8988T (cell line): ENCODE data around the gene PKP1.

ENCODE experiments used
- DNase-seq: peaks from one replicate; pipeline ENCODE4 v3.0.0; 2011

PKP1 gene

GRCh38 chr1:201283836-201284553 is 689 bp downstream of the PKP1 start:
- no peak for DNase-seq

DNA sequence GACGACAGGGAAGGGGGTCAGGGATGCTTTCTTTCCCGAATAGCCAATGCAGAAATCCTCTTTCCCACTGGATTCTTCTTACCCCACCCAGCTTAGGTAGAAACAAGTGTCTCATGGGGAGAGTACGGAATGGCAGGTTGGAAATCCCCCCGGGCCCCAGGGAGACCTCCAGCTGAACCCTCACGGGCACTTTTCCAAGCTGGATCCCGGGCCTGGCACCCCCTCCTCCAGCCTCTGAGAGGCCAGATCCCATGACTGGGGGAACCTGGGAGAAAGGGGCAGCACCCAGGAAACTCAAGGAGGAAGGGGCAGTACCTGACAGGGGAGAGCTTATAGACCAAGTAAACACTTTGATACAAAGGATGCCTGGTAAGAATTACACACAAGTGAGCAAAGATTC is 1.3 kb downstream of the PKP1 start:
- DNase-seq = no peak

- no peak for DNase-seq
Measured at GRCh38 chr1:201285846-201286245, 2.5 kb downstream of the PKP1 start.

- no peak for DNase-seq
Measured at GRCh38 chr1:201286445-201286844, 3.1 kb downstream of the PKP1 start.

DNA sequence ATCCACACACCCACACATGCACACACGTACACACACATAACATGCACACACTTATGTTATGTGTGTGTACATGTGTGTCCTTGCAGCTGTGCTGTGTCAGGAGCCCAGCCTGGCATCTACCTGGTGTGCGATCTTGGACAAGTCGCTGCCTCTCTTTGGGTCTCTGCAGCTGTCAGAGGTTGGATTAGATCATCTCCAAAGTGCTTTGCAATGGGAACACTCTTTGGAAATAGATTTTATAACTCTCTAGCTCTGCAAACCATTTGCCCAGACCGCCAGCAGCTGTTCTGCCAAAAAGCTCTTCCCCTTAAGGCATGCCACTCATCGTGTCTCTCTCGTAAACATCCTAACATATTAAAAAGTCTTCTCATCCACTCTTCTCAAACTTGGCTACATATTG is 4.7 kb downstream of the PKP1 start:
- DNase-seq = no peak

DNA sequence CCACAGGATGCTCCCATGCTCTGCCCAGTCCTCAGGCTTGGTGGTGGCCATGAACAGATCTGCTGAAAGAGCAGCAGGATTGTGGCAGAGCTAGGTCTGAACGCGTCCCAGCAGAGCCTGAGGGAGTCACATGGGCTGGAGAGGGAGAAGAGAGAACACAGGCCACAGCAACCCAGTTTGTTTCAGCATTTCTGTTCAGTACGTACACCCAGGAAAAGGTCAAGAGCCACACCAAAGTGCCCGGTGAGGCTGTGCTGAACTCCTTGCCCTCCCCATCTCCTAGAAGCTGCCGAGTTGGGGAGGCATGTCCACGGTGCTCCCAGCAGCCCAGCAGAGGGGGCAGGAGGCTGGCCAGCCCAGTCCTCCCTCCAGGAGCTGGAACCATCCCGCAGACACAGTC is 5.5 kb downstream of the PKP1 start:
- no peak for DNase-seq

GRCh38 chr1:201290551-201290950 is 7.2 kb downstream of the PKP1 start:
- no peak for DNase-seq

DNA sequence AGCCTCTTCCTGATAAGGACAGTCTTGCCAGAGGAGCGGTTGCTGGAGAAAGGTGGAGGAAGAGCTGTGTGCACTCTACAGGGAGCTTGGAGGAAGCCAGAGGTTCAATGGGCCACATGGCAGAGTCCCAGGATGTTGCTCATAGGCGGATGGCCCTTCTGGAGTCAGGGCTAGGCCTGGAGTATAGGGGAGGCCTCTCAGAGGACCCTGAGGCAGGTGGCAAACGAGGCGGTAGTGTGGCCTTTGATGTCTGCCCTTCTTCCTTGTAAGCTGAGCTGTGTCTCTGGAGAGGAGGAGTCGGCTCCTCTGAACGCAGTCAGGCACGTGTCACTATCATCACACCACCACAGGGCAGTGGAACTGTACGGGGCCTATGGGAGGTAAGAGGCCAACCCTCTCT is 8.6 kb downstream of the PKP1 start:
- DNase-seq = no peak

DNA sequence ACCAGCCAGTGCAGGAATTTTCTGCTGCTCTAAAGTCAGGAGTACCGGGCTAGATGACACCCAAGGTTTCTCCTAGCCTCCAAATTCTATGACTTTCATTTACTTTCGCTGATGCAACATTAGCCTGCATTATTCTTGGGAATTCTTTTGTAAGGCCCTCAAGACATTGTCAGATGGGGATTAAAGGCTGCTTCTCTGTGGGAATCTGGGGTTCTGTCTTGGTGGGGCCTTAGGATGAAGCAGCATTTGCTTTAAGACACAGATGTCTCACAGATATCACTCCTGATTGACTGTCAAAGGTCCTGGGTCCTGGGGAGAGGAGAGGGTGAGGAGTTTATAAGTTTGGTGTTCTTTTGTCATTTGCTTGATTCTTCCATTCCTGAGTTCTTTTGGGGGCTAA is 11.6 kb downstream of the PKP1 start:
- DNase-seq = no peak

DNA sequence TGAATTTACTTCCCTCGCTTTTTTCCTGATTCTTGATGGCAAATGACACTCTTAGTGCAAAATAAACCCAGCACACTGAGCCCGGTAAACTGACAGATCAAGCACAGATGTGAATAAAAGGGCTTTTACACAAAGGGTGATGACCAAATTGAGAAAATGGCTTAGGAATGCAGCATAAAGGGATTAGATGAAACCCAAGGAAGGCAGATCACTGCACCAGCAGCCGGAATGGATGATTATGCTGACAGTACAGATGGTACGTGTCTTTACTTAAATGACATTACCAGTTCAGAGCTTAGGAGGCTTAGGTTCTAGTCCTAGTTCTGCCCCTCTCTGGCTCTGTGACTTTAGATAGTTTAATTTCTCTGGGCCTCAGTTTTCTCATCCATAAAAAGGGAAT is 12.0 kb downstream of the PKP1 start:
- no peak for DNase-seq

GRCh38 chr1:201295861-201296260 is 12.6 kb downstream of the PKP1 start:
- no peak for DNase-seq

DNA sequence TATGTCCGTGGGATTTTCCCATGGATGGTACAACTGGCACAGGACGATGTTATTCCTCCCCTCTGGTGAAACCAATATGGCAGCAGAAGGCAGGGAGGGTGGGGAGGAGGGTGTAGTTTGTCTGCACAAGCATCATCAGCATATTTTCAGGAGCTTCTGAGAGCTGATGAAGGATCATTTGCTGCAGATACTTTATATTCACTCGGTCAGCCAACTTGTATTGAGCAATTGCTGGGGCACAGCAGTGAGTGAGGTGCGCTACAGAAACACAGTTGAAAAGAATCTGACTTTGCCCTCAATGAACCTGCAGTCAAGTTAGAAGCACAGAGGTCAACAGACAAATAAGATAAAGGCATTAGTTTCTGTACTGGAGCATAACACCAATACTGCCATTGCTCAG is 13.0 kb downstream of the PKP1 start:
- DNase-seq = no peak

DNA sequence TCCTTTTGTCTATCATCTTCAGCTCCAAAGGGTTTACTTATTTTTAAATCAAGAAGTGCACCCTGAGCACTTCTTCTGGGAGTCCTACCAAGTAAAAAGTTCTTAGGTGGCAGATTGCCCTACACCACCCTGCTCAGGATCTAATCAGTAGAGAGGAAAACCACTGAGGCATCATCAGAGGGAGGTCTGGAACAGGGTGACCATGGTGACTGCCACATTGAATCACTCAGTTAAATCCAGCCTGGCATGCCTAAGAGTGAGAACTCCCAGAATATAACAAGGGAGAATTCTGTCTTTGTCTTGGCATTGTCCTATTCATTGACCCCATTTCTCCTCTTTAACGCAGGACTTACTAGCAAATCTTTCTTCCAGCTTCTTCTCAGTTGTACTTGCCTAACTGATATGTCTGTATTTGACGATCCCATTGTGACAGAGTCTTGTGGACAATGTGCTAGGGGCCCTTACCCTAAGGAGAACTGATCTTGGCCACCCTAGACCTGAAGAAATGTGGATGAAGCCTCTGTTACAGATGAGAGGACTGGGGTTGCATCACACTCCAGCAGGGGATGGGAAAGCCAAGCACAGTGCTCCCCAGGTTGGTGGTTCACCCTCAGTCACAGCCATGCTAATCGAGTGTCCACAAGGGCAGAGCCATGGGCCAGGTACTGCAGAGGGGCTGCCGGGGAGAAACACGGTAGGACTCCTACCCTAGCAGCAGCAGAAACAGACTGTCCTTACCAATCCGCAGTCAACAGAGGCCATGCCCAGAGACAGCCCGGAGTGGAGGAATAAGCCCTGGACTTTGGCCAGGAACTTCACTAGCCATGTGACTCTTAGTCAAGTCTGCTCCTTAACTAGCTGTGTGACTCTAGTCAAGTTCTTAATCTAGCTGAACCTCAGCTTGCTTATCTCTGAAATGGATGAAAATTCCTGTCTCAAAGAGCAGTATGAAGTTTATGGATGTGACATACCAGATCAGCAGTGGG is 15.4 kb downstream of the PKP1 start:
- no peak for DNase-seq

GRCh38 chr1:201299968-201300367 is 16.7 kb downstream of the PKP1 start:
- DNase-seq = no peak

DNA sequence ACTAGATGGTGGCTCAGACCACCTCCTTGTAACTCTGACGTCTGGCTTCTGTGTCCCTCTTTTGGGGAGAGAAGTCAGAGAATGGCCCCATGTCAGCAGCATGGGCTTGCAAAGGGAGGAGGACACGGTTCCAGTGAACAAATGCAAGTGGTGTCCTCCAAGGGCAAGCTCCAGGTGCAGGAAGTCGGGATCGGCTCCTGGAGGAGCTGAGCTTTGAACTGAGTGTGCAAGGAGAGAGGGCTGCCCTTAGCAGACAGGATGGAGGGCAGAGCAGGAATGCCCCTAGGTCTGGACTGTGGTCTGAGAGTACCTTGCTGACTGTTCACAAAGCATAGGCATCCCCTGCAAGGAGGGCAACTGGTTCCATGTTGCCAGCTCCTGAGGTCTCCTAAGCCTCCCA is 17.3 kb downstream of the PKP1 start:
- DNase-seq = no peak

DNA sequence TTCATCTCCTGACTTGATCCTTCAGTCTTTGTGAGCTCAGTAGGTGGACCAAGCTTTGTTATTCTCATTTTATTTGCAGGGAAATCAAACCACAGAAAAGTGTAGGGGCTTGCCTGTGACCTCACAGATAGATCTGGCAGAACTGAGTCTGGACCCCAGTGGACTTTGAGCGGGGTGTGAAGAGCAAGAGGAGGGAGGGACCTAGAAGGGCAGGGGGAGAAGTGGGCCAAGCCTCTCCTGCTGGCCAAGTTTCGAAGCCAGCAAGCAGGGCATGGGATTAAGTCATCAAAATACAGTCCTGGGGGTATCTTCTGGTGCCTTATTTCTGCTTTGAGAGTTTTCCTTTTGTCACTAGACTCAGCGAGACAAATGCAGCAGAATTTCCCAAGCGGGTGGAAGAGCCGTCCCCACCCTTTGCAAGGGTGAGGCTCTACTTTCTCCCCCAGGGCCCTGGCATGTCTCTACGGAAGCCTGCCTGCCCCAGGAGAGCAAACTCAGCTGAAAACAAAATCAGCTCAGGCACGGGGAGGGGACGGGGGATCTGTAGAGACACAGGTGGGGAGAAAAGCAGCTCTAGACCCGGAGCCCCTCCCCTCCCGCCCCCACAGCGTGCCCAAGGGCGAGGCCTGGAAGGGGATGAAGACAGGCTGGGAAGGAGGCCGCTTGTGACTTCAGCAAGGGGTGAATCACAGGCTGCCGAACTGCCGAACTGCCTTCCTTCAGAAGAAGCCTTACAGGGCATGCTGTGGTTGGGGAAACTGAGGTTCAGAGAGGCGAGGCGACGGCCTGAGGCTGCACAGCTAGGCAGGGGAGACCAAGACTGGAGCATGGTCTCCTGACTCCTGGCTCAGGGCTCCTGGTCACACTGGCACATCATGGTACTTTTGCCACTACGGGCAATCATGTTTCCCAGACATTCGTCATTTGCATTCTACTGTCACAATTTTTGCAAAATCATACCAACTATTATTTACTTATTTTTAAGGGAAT is 19.2 kb downstream of the PKP1 start:
- no peak for DNase-seq

- no peak for DNase-seq
Measured at GRCh38 chr1:201304126-201304525, 20.8 kb downstream of the PKP1 start.

DNA sequence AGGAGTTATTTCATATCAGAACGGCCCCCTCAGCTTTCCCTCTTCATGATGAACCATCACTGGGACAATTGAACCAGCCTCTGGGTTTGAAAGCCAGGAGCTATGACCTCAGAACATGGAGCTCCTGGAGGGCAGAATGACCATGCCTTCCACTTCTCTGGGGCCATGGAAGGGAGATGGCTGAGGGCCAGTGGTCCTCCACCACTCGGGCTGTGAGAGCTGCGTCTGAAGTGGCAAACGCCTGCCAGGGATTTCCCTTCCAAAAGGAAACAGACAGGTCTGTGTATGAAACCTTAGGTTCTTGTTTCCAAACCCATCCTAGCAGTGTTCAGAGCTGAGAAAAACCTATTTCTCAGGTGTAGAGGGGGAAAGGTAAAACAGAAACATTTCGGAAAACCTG is 22.5 kb downstream of the PKP1 start:
- no peak for DNase-seq

GRCh38 chr1:201307231-201307630 is 23.9 kb downstream of the PKP1 start:
- no peak for DNase-seq

GRCh38 chr1:201307760-201308499 is 24.6 kb downstream of the PKP1 start:
- DNase-seq = no peak

DNA sequence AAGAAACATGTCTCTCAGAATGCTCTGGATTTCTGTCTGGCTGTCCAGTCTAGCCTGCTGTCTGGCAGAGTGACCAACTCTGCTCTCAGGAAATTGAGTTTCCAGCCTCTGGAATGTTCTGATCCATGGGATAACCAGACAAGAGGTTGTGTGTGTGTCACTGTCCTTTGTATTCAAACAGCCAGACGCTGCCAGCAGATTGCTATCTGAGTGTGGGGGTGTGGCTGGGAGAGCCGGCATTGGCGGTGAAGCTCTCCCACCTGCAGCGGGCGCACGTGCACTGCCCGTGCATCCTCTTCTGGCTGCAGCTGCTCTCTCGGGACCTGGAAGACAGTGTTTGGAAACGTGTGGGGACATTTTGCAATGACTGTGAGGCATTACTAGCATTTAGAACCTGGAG is 26.1 kb downstream of the PKP1 start:
- peak; percentile 53 for DNase-seq
